Measurements from ENCODE around the gene MGRN1. TPM values are rescaled to one million over a fixed set of nuclear protein-coding genes. Genes with fewer than 3 reads are reported as not detected.

Gene MGRN1
- total and polyA plus RNA-seq, 2 experiments from 2014 or later: 29.2 to 30.8 TPM

DNA sequence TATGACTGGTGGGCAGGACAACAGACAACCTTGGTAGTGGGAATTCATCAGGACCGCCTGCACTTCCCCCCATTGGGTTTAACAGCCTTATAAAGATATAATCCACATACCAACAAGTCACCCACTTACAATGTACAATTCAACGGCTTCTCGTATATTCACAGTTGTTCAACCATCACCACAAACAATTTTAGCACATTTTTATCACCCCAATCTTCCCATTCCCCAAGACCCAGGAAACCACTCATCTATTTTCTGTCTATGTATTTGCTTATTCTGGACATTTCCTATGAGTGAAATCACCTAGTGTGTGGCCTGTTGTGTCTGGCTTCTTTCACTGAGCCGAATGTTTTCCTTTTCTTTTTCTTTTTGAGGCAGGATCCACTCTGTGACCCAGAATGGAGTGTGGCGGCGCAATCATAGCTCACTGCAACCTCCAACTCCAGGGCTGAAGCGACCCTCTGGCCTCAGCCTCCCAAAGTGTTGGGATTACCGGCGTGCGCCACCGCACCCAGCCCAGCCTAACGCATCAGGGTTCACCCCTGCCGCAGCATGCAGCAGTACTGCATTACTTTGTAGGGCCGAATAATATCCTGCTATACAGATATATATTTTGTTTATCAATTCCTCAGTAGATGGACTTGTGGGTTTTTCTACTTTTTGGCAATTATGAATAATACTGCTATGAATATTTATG lies 98.6 kb downstream of the MGRN1 start:
- Histone ChIP-seq H3K79me2 (no peaks in the 10 kb centered on the region), H2AFZ (no peak overlapping the region), H3K4me3 (no peak overlapping the region), H3K27me3 (no peaks in the 10 kb centered on the region), H3K27ac (no peak overlapping the region), H3K36me3 (replicated peaks; ENCODE audit: insufficient read depth, low read depth) (no peaks in the 10 kb centered on the region), H4K20me1 (ENCODE audit: insufficient read depth, poor library complexity, severe bottlenecking) (no peaks in the 10 kb centered on the region), H3K4me2 (no peak overlapping the region), H3K9me2 (replicated peaks; ENCODE audit: insufficient read depth) (no peaks in the 10 kb centered on the region), H3K9me3 (ENCODE audit: low read depth) (no peaks in the 10 kb centered on the region), H3K4me1 (ENCODE audit: insufficient read depth) (no peaks in the 10 kb centered on the region)
- 95% methylated on average over 14 of the region's 14 CpGs for WGBS (ENCODE audit: low lambda C conversion rate, missing lambda C conversion rate)
- DNase-seq (ENCODE audit: low spot score): no peak
- TF ChIP-seq EZH2 (IDR thresholded peaks at IDR 0.05; ENCODE audit: borderline replicate concordance): no peak
- TF ChIP-seq, protein P1, sequence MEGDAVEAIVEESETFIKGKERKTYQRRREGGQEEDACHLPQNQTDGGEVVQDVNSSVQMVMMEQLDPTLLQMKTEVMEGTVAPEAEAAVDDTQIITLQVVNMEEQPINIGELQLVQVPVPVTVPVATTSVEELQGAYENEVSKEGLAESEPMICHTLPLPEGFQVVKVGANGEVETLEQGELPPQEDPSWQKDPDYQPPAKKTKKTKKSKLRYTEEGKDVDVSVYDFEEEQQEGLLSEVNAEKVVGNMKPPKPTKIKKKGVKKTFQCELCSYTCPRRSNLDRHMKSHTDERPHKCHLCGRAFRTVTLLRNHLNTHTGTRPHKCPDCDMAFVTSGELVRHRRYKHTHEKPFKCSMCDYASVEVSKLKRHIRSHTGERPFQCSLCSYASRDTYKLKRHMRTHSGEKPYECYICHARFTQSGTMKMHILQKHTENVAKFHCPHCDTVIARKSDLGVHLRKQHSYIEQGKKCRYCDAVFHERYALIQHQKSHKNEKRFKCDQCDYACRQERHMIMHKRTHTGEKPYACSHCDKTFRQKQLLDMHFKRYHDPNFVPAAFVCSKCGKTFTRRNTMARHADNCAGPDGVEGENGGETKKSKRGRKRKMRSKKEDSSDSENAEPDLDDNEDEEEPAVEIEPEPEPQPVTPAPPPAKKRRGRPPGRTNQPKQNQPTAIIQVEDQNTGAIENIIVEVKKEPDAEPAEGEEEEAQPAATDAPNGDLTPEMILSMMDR (IDR thresholded peaks at IDR 0.05; ENCODE audit: poor library complexity): no peak
- TF ChIP-seq EZH2phosphoT487 (IDR thresholded peaks at IDR 0.05; ENCODE audit: low read depth, severe bottlenecking, unreplicated experiment): no peak

DNA sequence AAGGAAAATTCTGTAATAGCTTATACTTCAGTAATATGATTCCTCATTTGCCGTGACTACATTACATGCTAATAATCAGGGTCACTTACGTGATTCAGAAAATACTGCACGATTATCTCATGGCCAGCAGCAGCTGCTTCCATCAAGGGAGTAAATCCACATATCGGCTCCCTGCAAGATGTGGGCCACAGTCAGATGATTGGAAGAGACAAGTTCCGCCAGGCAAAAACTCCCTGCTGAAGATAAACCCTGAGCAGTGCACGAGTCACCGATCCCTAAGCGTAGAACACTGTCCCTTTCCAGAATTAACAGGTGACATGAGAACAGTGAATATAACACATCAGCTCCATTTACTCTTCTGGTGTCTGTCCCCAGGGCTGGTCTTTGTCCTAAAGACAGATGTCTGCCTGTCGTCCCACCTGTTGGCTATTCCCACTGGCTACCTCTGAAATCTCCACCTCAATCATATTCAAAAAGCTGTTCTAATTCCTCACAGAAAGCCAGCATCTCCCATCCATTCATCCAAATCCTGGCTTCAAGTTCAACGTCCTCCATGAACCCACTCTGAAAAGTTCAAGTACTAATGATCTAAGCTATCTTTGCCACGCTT lies 100.1 kb downstream of the MGRN1 start:
- no peak overlapping the region for H3K4me3 ChIP-seq
- WGBS (ENCODE audit: low lambda C conversion rate, missing lambda C conversion rate): 95% methylated on average over 11 of the region's 11 CpGs
- H3K9me2 ChIP-seq (replicated peaks; ENCODE audit: insufficient read depth): no peaks in the 10 kb centered on the region
- no peaks in the 10 kb centered on the region for H3K27me3 ChIP-seq
- no peak overlapping the region for H3K4me2 ChIP-seq
- DNase-seq (ENCODE audit: low spot score): no peak
- no peak overlapping the region for H2AFZ ChIP-seq
- TF ChIP-seq EZH2 (IDR thresholded peaks at IDR 0.05; ENCODE audit: borderline replicate concordance): no peak
- TF ChIP-seq, protein P1 (IDR thresholded peaks at IDR 0.05; ENCODE audit: poor library complexity): no peak
- TF ChIP-seq EZH2phosphoT487 (IDR thresholded peaks at IDR 0.05; ENCODE audit: low read depth, severe bottlenecking, unreplicated experiment): no peak
- H3K9me3 ChIP-seq (ENCODE audit: low read depth): no peaks in the 10 kb centered on the region
- H3K36me3 ChIP-seq (replicated peaks; ENCODE audit: insufficient read depth, low read depth): no peaks in the 10 kb centered on the region
- H3K27ac ChIP-seq: no peak overlapping the region
- H3K4me1 ChIP-seq (ENCODE audit: insufficient read depth): no peaks in the 10 kb centered on the region
- H4K20me1 ChIP-seq (ENCODE audit: insufficient read depth, poor library complexity, severe bottlenecking): no peaks in the 10 kb centered on the region
- peaks cover 3% of the 10 kb centered on the region for H3K79me2 ChIP-seq

DNA sequence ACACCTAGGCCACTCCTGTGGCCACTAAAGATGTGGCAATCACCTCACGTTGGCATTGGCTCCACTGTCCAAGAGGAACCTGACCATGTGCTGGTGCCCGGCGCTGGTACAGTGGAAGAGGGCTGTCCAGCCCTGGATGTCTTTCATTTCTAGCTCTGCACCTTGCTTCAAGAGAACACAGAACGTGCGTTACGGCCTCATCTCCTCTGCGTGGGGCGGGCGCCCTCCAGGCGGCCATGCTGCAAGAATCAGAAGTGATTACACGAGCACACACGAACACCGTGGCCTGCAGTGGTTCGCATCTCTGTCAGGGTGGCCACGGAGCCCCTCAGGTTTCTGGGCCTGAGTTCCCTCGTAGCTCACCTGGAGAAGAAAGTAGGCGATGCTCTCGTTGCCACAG lies 102.0 kb downstream of the MGRN1 start:
- no peaks in the 10 kb centered on the region for H3K9me2 ChIP-seq (replicated peaks; ENCODE audit: insufficient read depth)
- no peak for TF ChIP-seq EZH2 (IDR thresholded peaks at IDR 0.05; ENCODE audit: borderline replicate concordance)
- no peak for TF ChIP-seq EZH2phosphoT487 (IDR thresholded peaks at IDR 0.05; ENCODE audit: low read depth, severe bottlenecking, unreplicated experiment)
- TF ChIP-seq, protein P1 (IDR thresholded peaks at IDR 0.05; ENCODE audit: poor library complexity): no peak
- H4K20me1 ChIP-seq (ENCODE audit: insufficient read depth, poor library complexity, severe bottlenecking): no peaks in the 10 kb centered on the region
- H3K9me3 ChIP-seq (ENCODE audit: low read depth): no peaks in the 10 kb centered on the region
- no peaks in the 10 kb centered on the region for H3K4me1 ChIP-seq (ENCODE audit: insufficient read depth)
- H3K79me2 ChIP-seq: peaks cover 10% of the 10 kb centered on the region
- H3K27me3 ChIP-seq: no peaks in the 10 kb centered on the region
- H3K36me3 ChIP-seq (replicated peaks; ENCODE audit: insufficient read depth, low read depth): no peaks in the 10 kb centered on the region
- no peak for DNase-seq (ENCODE audit: low spot score)
- H3K27ac ChIP-seq: no peak overlapping the region
- no peak overlapping the region for H2AFZ ChIP-seq
- H3K4me3 ChIP-seq: no peak overlapping the region
- no peak overlapping the region for H3K4me2 ChIP-seq
- WGBS (ENCODE audit: low lambda C conversion rate, missing lambda C conversion rate): 93% methylated on average over 18 of the region's 18 CpGs

All from hepatocyte (in vitro differentiated cells).